Measurements from ENCODE around the gene PBX2. TPM values are rescaled to one million over a fixed set of nuclear protein-coding genes. Genes with fewer than 3 reads are reported as not detected.

PBX2 gene
- total and polyA plus RNA-seq, 4 donors, result 1.5 to 52.5 (median 18.7) TPM

GRCh38 chr6:32166411-32167061 is 23.5 kb downstream of the PBX2 start:
- H3K4me3 ChIP-seq (ENCODE audit: low read depth in 1 of 3, low read length in 3 of 3), result no peak overlapping the region
- peaks cover 7 to 35% (median 12%) of the 10 kb centered on the region in 4 donors for H3K36me3 ChIP-seq (ENCODE audit: control insufficient read depth in 4 of 4, insufficient read depth in 3 of 4, low read depth in 1 of 4, low read length in 3 of 4)
- H3K27ac ChIP-seq (ENCODE audit: low read depth in 1 of 2, low read length in 2 of 2), result no peak overlapping the region
- DNase-seq (ENCODE audit: low spot score), result no peak
- H3K27me3 ChIP-seq (ENCODE audit: control insufficient read depth in 4 of 4, insufficient read depth in 4 of 4, low read length in 3 of 4), result no peaks in the 10 kb centered on the region
- H3K9ac ChIP-seq (ENCODE audit: low read depth in 1 of 2, low read length in 2 of 2), result no peak overlapping the region
- H3K4me1 ChIP-seq (ENCODE audit: control insufficient read depth in 4 of 4, insufficient read depth in 4 of 4, low read length in 3 of 4), result no peaks in the 10 kb centered on the region
- TF ChIP-seq ZBTB33 (IDR thresholded peaks at IDR 0.05) (no peak), GABPA (IDR thresholded peaks at IDR 0.05 in 1 of 2, conservative IDR thresholded peaks at IDR 0.05 in 1 of 2) (no peak), CTCF (IDR thresholded peaks at IDR 0.05; ENCODE audit: low read depth, low read length, missing input control) (no peak), HNF4G (IDR thresholded peaks at IDR 0.05) (no peak)
- WGBS, result 92% methylated on average over 30 of the region's 30 CpGs
- H3K9me3 ChIP-seq (ENCODE audit: control insufficient read depth in 4 of 4, low read length in 3 of 4), result no peaks in the 10 kb centered on the region

- H3K4me3 ChIP-seq (ENCODE audit: low read depth in 1 of 3, low read length in 3 of 3), result no peak within 1 kb of the TSS
- H3K9me3 ChIP-seq (ENCODE audit: control insufficient read depth in 4 of 4, low read length in 3 of 4), result no peaks in the 10 kb centered on the region
- peaks cover 2 to 17% (median 8%) of the 10 kb centered on the region in 4 donors for H3K36me3 ChIP-seq (ENCODE audit: control insufficient read depth in 4 of 4, insufficient read depth in 3 of 4, low read depth in 1 of 4, low read length in 3 of 4)
- H3K9ac ChIP-seq (ENCODE audit: low read depth in 1 of 2, low read length in 2 of 2), result no peak within 1 kb of the TSS
- H3K4me1 ChIP-seq (ENCODE audit: control insufficient read depth in 4 of 4, insufficient read depth in 4 of 4, low read length in 3 of 4), result no peaks in the 10 kb centered on the region
- no peak for TF ChIP-seq TAF1 (conservative IDR thresholded peaks at IDR 0.05)
- TF ChIP-seq YY1 (IDR thresholded peaks at IDR 0.05), result no peak
- TF ChIP-seq HNF4G (IDR thresholded peaks at IDR 0.05), result no peak
- TF ChIP-seq CTCF (IDR thresholded peaks at IDR 0.05; ENCODE audit: low read depth, low read length, missing input control), result no peak
- TF ChIP-seq HNF4A (conservative IDR thresholded peaks at IDR 0.05), result no peak
- TF ChIP-seq ZBTB33 (IDR thresholded peaks at IDR 0.05), result no peak
- TF ChIP-seq FOXA2 (IDR thresholded peaks at IDR 0.05), result no peak
- no peak within 1 kb of the TSS for H3K27ac ChIP-seq (ENCODE audit: low read depth in 1 of 2, low read length in 2 of 2)
- H3K27me3 ChIP-seq (ENCODE audit: control insufficient read depth in 4 of 4, insufficient read depth in 4 of 4, low read length in 3 of 4), result no peaks in the 10 kb centered on the region
- no peak for DNase-seq (ENCODE audit: low spot score)
Observed at GRCh38 chr6:32164295-32164694, 25.7 kb downstream of the PBX2 start, which contains the start of gene EGFL8. Gene EGFL8 (plus strand): TSS chr6:32164595. CDS start chr6:32166166, 1,571 bp downstream.
